Liver (tissue), 9 donors: Measurements from ENCODE around the gene LAMB4. TPM values are rescaled to one million over a fixed set of nuclear protein-coding genes. Genes with fewer than 3 reads are reported as not detected.

Experiments
- DNase-seq: peaks from one replicate; pipeline ENCODE4 v3.0.0-alpha.2; 2017; ENCODE audit warnings: low spot score
- H3K27ac ChIP-seq, 2 donors: one replicate each; pipeline ENCODE4 v1.7.0; 2013; ENCODE audit warnings: inconsistent platforms in 2 of 2, low read length in 2 of 2, control low read depth in 1 of 2, low read depth in 1 of 2, mild to moderate bottlenecking in 1 of 2
- H3K27me3 ChIP-seq, 4 donors: one replicate each; pipeline versions ENCODE4 v1.6.1 to v1.7.0; 2013; ENCODE audit warnings: low read length in 3 of 4, inconsistent platforms in 1 of 4, mild to moderate bottlenecking in 1 of 4, moderate library complexity in 1 of 4; ENCODE audit not compliant: control insufficient read depth in 4 of 4, insufficient read depth in 4 of 4
- H3K36me3 ChIP-seq, 4 donors: one replicate each; pipeline versions ENCODE4 v1.6.1 to v1.7.0; 2013; ENCODE audit warnings: low read length in 3 of 4, mild to moderate bottlenecking in 3 of 4, low read depth in 1 of 4, moderate library complexity in 1 of 4; ENCODE audit not compliant: control insufficient read depth in 4 of 4, insufficient read depth in 3 of 4
- H3K4me1 ChIP-seq, 4 donors: one replicate each; pipeline versions ENCODE4 v1.6.1 to v1.7.0; 2013; ENCODE audit warnings: low read length in 3 of 4, mild to moderate bottlenecking in 3 of 4, moderate library complexity in 1 of 4; ENCODE audit not compliant: control insufficient read depth in 4 of 4, insufficient read depth in 4 of 4
- H3K4me3 ChIP-seq, 3 donors: one replicate each; pipeline versions ENCODE4 v1.6.1 to v1.7.0; 2013; ENCODE audit warnings: low read length in 3 of 3, control low read depth in 1 of 3, low read depth in 1 of 3, mild to moderate bottlenecking in 1 of 3
- H3K9ac ChIP-seq, 2 donors: one replicate each; pipeline ENCODE4 v1.7.0; 2013; ENCODE audit warnings: low read length in 2 of 2, mild to moderate bottlenecking in 2 of 2, moderate library complexity in 2 of 2, control low read depth in 1 of 2, low read depth in 1 of 2
- H3K9me3 ChIP-seq, 4 donors: one replicate each; pipeline versions ENCODE4 v1.6.1 to v1.7.0; 2013; ENCODE audit warnings: low read length in 3 of 4; ENCODE audit not compliant: control insufficient read depth in 4 of 4
- CTCF ChIP-seq: fragments of 150-350 bp; IDR thresholded peaks from 2 replicates; pipeline ENCODE4 v1.5.1; 2017; ENCODE audit warnings: improper control_type of control experiment, low read depth, low read length; ENCODE audit not compliant: missing input control
- FOXA1 ChIP-seq: IDR thresholded peaks from 2 replicates; pipeline ENCODE4 v1.6.1; 2016; ENCODE audit warnings: antibody characterized with exemption
- FOXA2 ChIP-seq: IDR thresholded peaks from 2 replicates; pipeline ENCODE4 v1.6.1; 2016; ENCODE audit warnings: antibody characterized with exemption
- GABPA ChIP-seq, 2 donors: IDR thresholded peaks in 1 of 2; conservative IDR thresholded peaks in 1 of 2; 2 replicates each; pipeline ENCODE4 v1.6.1; 2016; ENCODE audit warnings: antibody characterized with exemption in 2 of 2, mild to moderate bottlenecking in 1 of 2, moderate library complexity in 1 of 2
- HNF4A ChIP-seq, 2 donors: conservative IDR thresholded peaks; 2 replicates each; pipeline ENCODE4 v1.6.1; 2016; ENCODE audit warnings: antibody characterized with exemption in 2 of 2, mild to moderate bottlenecking in 2 of 2
- HNF4G ChIP-seq: IDR thresholded peaks from 2 replicates; pipeline ENCODE4 v1.6.1; 2016; ENCODE audit warnings: antibody characterized with exemption
- JUND ChIP-seq, 2 donors: IDR thresholded peaks; 2 replicates each; pipeline ENCODE4 v1.6.1; 2016; ENCODE audit warnings: antibody characterized with exemption in 2 of 2
- MAX ChIP-seq: IDR thresholded peaks from 2 replicates; pipeline ENCODE4 v1.6.1; 2016; ENCODE audit warnings: antibody characterized with exemption
- NR2F2 ChIP-seq: IDR thresholded peaks from 2 replicates; pipeline ENCODE4 v1.6.1; 2016; ENCODE audit warnings: antibody characterized with exemption
- RAD21 ChIP-seq, 2 donors: IDR thresholded peaks; 2 replicates each; pipeline ENCODE4 v1.6.1; 2016; ENCODE audit warnings: antibody characterized with exemption in 2 of 2, mild to moderate bottlenecking in 2 of 2
- SP1 ChIP-seq: IDR thresholded peaks from 2 replicates; pipeline ENCODE4 v1.6.1; 2018; ENCODE audit warnings: antibody characterized with exemption, mild to moderate bottlenecking
- TAF1 ChIP-seq: conservative IDR thresholded peaks from 2 replicates; pipeline ENCODE4 v1.6.1; 2016; ENCODE audit warnings: antibody characterized with exemption, mild to moderate bottlenecking
- YY1 ChIP-seq: IDR thresholded peaks from 2 replicates; pipeline ENCODE4 v1.6.1; 2016; ENCODE audit warnings: antibody characterized with exemption, mild to moderate bottlenecking
- WGBS: extraction: QIAGEN DNeasy Blood & Tissue Kit; methylation state at CpG from one replicate; pipeline ENCODE4 v1.1.7; 2013; 5-methylcytosine and 5-hydroxymethylcytosine counted together
- polyA plus RNA-seq, 2 donors: library from polyadenylated mRNA; stranded (reverse) in 1 of 2; unstranded in 1 of 2; fragments of 200-250 nt in 1 of 2; fragments of >200 nt in 1 of 2; fragmentation: Nextera tagmentation in 1 of 2; extraction: Ambion mirVana in 1 of 2; gene quantifications; one replicate each; pipeline versions ENCODE4 v1.2.1 to v1.2.3, GENCODE V29; 2013 to 2015
- total RNA-seq, 2 donors: library from RNA; depleted of rRNA; stranded (reverse); fragments of >200 nt; gene quantifications; one replicate each; pipeline ENCODE4 v1.2.3, GENCODE V29; 2014
- TF ChIP-seq, protein P1 (sequence below): IDR thresholded peaks from 2 replicates; pipeline ENCODE4 v1.6.1; 2016; ENCODE audit warnings: antibody characterized with exemption, mild to moderate bottlenecking
- donor health status: healthy.
- donor health status: healthy.
- donor health status: healthy.
- donor health status: healthy.
- donor health status: healthy.

Gene LAMB4
- total and polyA plus RNA-seq, 4 donors = under 0.01 to 0.03 TPM; not detected in 2

DNA sequence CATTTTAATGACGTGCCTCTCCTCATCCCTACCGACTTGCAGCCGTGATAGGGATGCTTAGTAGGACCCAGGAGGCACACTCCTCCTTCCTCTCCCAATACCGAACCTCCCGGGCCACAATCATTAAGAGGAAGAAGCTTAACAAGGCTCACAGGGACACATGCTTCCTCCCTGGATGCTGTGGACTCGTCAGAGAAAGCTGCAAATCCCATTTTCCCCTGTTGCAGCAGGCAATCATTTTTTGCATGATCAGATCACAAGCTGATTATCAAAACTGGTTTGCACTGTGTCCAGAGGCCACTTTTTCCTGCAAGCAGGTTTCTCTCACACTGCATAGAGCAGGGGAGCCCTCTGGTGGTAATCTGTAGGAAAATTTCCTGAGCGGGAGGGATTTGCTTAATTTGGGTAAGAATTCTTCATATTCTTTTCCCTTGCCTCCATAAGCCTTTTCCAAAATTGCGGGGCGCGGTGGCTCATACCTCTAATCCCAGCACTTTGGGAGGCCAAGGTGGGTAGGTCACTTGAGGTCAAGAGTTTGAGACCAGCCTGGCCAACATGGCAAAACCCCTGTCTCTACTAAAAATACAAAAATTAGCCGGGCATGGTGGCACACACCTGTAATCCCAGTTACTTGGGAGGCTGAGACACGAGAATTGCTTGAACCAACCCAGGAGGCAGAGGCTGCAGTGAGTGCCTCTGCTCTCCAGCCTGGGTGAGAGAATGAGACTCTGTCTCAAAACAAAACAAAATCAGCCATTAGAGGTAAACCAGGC lies 16.1 kb upstream of the LAMB4 start:
- Histone ChIP-seq H3K27me3 (no peaks in the 10 kb centered on the region), H3K27ac (no peak overlapping the region), H3K9ac (no peak overlapping the region), H3K4me3 (peak overlapping the region in 1 of 3 donors; percentile 21), H3K36me3 (no peaks in the 10 kb centered on the region), H3K9me3 (no peaks in the 10 kb centered on the region), H3K4me1 (peaks cover 0 to 6% (median 3%) of the 10 kb centered on the region in 4 donors)
- no peak for TF ChIP-seq YY1
- peak; percentile 99 for TF ChIP-seq RAD21 (IDR thresholded peaks at IDR 0.05)
- TF ChIP-seq FOXA1 = no peak
- peak; percentile 92 for TF ChIP-seq CTCF
- TF ChIP-seq HNF4A (conservative IDR thresholded peaks at IDR 0.05) = peak in 1 of 2 donors; percentile 5
- 20% methylated on average over 12 of the region's 12 CpGs for WGBS
- peak; percentile 59 for DNase-seq

GRCh38 chr7:108145401-108145800 lies 15.2 kb upstream of the LAMB4 start:
- peaks cover 0 to 4% (median 3%) of the 10 kb centered on the region in 4 donors for H3K4me1 ChIP-seq
- H3K27me3 ChIP-seq = no peaks in the 10 kb centered on the region
- no peak for DNase-seq
- no peak overlapping the region for H3K27ac ChIP-seq
- 77% methylated on average over 8 of the region's 8 CpGs for WGBS
- H3K4me3 ChIP-seq = no peak overlapping the region
- TF ChIP-seq YY1 = no peak
- TF ChIP-seq, protein P1, sequence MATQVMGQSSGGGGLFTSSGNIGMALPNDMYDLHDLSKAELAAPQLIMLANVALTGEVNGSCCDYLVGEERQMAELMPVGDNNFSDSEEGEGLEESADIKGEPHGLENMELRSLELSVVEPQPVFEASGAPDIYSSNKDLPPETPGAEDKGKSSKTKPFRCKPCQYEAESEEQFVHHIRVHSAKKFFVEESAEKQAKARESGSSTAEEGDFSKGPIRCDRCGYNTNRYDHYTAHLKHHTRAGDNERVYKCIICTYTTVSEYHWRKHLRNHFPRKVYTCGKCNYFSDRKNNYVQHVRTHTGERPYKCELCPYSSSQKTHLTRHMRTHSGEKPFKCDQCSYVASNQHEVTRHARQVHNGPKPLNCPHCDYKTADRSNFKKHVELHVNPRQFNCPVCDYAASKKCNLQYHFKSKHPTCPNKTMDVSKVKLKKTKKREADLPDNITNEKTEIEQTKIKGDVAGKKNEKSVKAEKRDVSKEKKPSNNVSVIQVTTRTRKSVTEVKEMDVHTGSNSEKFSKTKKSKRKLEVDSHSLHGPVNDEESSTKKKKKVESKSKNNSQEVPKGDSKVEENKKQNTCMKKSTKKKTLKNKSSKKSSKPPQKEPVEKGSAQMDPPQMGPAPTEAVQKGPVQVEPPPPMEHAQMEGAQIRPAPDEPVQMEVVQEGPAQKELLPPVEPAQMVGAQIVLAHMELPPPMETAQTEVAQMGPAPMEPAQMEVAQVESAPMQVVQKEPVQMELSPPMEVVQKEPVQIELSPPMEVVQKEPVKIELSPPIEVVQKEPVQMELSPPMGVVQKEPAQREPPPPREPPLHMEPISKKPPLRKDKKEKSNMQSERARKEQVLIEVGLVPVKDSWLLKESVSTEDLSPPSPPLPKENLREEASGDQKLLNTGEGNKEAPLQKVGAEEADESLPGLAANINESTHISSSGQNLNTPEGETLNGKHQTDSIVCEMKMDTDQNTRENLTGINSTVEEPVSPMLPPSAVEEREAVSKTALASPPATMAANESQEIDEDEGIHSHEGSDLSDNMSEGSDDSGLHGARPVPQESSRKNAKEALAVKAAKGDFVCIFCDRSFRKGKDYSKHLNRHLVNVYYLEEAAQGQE = no peak
- no peak for TF ChIP-seq MAX
- TF ChIP-seq JUND (IDR thresholded peaks at IDR 0.05) = no peak
- no peak for TF ChIP-seq NR2F2
- TF ChIP-seq HNF4G = no peak
- TF ChIP-seq CTCF = no peak
- no peak for TF ChIP-seq FOXA2
- TF ChIP-seq FOXA1 = no peak
- TF ChIP-seq SP1 = no peak
- TF ChIP-seq TAF1 = no peak
- no peak for TF ChIP-seq GABPA (IDR thresholded peaks at IDR 0.05 in 1 of 2, conservative IDR thresholded peaks at IDR 0.05 in 1 of 2)
- no peaks in the 10 kb centered on the region for H3K36me3 ChIP-seq
- no peak overlapping the region for H3K9ac ChIP-seq
- no peaks in the 10 kb centered on the region for H3K9me3 ChIP-seq
